Retinal pigment epithelial cell (primary cell): ENCODE results near the gene ANK2.

Experiments used
- DNase-seq: peaks from one replicate; pipeline ENCODE4 v3.0.0-alpha.2; 2010; ENCODE audit warnings: low read depth
- H3K4me3 ChIP-seq: 2 replicates; pipeline ENCODE4 v1.5.1; 2011; ENCODE audit warnings: mild to moderate bottlenecking, low read length, control low read depth, moderate library complexity
- CTCF ChIP-seq: conservative IDR thresholded peaks from 2 replicates; pipeline ENCODE4 v1.5.1; 2011; ENCODE audit warnings: low read depth, low read length, control low read depth, inconsistent platforms

ANK2 gene

GRCh38 chr4:113009461-113009860, 40.0 kb upstream of the ANK2 start:
- no peak for DNase-seq
- TF ChIP-seq CTCF = no peak
- no peak overlapping the region for H3K4me3 ChIP-seq

GRCh38 chr4:113012122-113012725, 37.2 kb upstream of the ANK2 start:
- TF ChIP-seq CTCF = no peak
- DNase-seq = no peak
- no peak overlapping the region for H3K4me3 ChIP-seq

- no peak for TF ChIP-seq CTCF
- no peak overlapping the region for H3K4me3 ChIP-seq
Observed at GRCh38 chr4:113012786-113013185, 36.7 kb upstream of the ANK2 start.

GRCh38 chr4:113013751-113014150, 35.7 kb upstream of the ANK2 start:
- H3K4me3 ChIP-seq = no peak overlapping the region
- no peak for DNase-seq
- no peak for TF ChIP-seq CTCF

More at GRCh38 chr4:113012786-113013185, 36.7 kb upstream of the ANK2 start:
- no peak for DNase-seq

GRCh38 chr4:113016377-113016776, 33.1 kb upstream of the ANK2 start:
- DNase-seq = no peak
- H3K4me3 ChIP-seq = no peak overlapping the region
- no peak for TF ChIP-seq CTCF

GRCh38 chr4:113020966-113021365, 28.5 kb upstream of the ANK2 start:
- no peak overlapping the region for H3K4me3 ChIP-seq
- no peak for DNase-seq
- no peak for TF ChIP-seq CTCF

GRCh38 chr4:113024388-113024787, 25.1 kb upstream of the ANK2 start:
- no peak overlapping the region for H3K4me3 ChIP-seq
- TF ChIP-seq CTCF = no peak
- no peak for DNase-seq
